Stomach (tissue), 4 donors: Measurements from ENCODE around the gene MAP3K10.

Experiments used
- CTCF ChIP-seq, 7 experiments: fragments of 450-650 bp in 4 of 7; fragments of 200-600 bp in 3 of 7; sonication (generic) in 3 of 7; IDR thresholded peaks; one replicate each; pipeline ENCODE4 v1.5.1; 2016 to 2019; ENCODE audit warnings: antibody characterized with exemption in 7 of 7, control low read depth in 2 of 7, mild to moderate bottlenecking in 1 of 7
- POLR2AphosphoS5 ChIP-seq, 3 donors: sonication (generic); formaldehyde crosslinking; IDR thresholded peaks; one replicate each; pipeline ENCODE4 v1.6.1; 2016; ENCODE audit warnings: antibody characterized with exemption in 3 of 3

GRCh38 chr19:40149501-40149900 lies 41.7 kb upstream of the MAP3K10 start:
- no peak for TF ChIP-seq CTCF (IDR thresholded peaks at IDR 0.05)
- TF ChIP-seq POLR2AphosphoS5 (IDR thresholded peaks at IDR 0.05): no peak
